GM11168 (cell line): ENCODE measurements around the gene THSD4.

Experiments used
- in situ Hi-C: fragments of 300-500 bp; cut with MboI; formaldehyde crosslinking; loops from one replicate; pipeline ENCODE4 v1.12.0; 2022; ENCODE audit warnings: low sequenced_read_pairs; ENCODE audit not compliant: unreplicated experiment

THSD4 gene

DNA sequence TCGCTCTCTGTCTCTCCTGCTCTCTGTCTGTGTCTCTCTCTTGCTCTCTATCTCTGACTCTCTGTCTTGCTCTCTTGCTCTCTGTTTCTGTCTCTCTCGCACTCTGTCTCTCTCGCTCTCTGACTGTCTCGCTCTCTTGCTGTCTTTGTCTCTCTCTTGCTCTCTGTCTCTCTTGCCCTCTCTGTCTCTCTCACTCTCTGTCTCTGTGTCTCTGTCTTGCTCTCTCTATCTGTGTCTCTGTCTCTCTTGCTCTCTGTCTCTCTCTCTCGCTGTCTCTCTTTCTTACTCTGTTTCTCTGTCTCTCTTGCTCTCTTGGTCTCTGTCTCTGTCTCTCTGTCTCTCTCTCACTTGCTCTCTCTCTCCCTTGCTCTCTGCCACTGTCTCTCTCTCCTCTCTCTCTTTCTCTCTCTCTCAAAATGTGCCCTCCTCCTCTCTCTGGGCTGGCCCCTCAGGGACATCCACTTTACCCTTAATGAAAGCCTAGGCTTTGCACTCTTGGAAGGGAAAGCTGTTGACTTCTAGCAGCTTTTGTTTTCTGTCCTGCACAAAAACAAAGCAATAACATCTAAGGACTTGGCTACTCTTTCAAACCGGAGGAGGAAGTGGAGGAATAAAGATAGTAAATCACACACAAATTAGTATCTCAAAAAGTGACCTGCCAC lies 621.1 kb downstream of the THSD4 start:
- in situ Hi-C loops, result loop anchor here (10.0 kb wide), 1 partner anchor 292 kb away; no protein-coding TSS in a partner anchor

DNA sequence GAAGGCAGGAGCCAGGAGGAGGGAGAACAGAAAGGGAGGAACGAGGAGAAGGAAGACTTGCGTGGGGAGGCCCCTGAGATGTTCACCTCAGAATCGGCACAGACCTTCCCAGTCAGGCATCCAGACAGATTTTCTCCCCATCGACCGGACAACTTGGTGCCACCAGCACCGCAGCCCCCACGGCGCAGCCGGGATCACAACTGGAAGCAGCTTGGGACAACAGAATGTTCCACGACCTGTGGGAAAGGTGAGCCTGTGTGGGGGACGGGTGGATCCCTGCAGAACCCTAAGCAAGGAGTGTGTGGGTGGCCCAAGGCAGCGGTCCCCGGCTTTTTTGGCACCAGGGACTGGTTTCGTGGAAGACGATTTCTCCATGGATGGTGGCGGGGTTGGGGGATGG lies 622.5 kb downstream of the THSD4 start:
- in situ Hi-C loops, result loop anchor here (10.0 kb wide), 1 partner anchor 293 kb away; no protein-coding TSS in a partner anchor

DNA sequence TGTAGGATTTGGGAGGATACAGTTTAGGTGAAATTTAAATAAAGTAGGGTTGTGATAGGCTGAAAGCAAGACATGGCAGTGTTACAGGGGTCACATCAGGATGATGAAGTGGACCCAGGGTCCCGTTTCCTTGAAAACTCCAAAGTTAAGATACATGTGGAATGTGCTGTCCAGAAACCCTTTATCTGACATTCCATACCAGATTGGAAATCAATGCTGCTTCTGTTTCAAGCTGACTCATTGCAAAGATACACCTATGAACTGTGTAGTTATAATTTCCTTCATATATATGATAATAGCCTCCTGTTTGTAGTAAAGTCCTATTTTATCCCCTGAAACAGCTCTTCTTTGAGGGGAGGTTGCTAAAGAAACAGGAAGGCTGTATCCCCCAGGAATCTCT lies 624.1 kb downstream of the THSD4 start:
- in situ Hi-C loops, result loop anchor here (10.0 kb wide), 1 partner anchor 295 kb away; no protein-coding TSS in a partner anchor

DNA sequence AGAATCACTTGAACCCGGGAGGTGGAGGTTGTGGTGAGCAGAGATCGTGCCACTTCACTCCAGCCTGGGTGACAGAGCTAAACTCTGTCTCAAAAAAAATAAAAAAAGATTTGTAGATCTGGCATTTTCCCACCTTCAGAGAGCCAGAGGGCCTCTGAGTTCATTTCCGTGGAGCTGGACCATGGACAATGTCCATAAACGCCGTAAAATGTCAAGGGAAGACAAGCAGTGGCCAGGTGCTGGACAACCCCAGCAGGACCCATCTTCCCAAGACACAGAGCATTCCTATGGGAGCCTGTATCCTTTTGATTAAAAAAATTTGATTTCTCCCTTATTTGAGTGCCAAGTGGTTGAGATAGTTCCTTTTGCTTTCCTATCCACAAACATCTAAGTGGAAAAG lies 627.7 kb downstream of the THSD4 start:
- in situ Hi-C loops, result no loop called here

DNA sequence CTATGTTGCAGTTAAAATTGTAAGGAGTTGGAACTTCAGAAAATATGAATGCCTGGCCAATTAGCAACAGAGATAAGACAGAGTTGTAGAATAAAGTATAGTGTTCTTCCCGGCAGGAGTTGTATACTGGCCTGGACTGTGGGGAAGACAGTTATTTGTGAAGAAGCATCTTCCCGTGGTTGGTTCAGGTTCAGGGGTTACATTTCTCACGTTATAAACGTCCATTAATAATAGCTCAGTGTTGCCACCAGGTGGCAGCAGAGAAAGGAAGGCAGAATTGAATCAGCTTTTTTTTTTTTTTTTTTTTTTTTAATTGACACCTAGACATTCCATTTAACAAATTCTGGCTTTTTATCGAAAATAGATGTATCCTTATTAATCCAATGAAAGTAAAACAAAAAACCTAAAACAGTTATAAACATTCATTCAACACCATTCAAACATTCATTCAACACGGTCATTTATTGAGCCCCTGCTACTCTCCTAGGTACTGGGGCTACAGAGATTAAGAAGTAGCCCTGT lies 628.7 kb downstream of the THSD4 start:
- in situ Hi-C loops, result no loop called here

DNA sequence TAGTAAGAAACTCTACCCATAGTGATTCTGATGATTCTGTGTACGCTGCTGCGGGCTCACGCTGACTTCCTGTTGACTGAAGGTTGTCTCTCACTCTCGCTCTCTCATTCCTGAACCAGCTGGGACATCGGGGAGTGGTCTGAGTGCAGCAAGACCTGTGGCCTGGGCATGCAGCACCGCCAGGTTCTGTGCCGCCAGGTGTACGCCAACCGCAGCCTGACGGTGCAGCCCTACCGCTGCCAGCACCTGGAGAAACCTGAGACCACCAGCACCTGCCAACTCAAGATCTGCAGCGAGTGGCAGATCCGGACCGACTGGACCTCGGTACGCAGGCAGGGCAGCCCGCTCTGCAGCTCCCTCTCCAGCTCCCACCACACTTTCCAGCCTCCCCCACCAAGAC lies 631.4 kb downstream of the THSD4 start:
- in situ Hi-C loops, result no loop called here

DNA sequence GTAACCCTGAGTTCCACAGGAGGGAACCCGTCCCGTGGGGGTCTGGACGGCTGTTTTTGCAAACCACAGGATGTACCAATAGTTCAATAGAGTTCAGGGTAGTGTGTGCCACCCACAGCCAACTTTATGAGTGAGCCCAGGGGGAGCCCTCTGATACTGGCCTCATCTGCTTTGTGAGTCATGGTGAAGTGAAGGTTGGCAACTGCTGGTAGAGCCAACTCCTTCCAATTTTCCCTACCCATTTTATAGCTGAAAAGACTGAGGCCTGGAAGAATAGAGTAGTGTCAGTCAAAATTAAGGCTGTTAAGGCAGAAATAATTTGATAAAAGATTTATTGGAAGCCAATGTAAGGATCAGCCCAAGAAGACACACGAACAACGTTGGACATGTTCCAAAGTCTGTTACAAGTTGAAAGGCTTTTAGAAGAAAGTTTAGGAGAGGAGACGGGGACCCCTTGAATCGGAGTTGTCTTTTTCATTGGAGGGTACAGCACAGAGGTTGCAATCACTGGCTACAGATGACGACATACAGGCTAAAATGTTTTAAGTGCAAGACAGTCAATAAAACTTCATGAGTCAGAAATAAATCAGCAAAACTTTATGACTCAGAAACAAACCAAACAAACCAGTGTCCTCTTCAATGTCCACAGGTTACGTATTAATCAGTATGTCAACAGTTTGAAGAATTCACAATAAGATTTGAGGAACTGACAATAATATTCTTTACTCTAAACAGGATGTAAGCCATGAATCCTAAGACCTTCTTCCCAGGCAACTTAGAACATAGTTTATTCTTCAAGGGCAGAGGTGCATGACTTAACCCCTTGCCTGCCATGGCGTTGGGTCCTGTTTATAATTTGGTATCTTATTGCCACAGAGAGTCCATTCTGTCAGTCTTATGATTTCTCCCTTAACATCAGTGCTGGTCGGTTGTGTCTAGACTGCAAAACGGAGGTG lies 632.1 kb downstream of the THSD4 start:
- in situ Hi-C loops, result no loop called here

DNA sequence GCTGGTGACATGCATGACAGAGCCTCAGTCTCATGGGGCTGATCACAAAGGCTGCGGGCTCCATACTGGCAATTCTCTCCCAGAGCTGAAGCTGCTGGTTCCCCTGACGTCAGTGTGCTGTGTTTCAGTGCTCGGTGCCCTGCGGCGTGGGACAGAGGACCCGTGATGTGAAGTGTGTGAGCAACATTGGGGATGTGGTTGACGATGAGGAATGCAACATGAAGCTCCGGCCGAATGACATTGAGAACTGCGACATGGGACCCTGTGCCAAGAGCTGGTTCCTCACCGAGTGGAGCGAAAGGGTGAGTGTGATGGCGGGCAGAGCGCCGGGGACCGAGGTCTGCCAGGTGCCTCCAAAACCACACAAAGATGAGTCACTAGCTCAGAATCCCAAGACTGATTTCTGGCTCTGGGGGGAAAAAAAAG lies 633.0 kb downstream of the THSD4 start:
- in situ Hi-C loops, result no loop called here

DNA sequence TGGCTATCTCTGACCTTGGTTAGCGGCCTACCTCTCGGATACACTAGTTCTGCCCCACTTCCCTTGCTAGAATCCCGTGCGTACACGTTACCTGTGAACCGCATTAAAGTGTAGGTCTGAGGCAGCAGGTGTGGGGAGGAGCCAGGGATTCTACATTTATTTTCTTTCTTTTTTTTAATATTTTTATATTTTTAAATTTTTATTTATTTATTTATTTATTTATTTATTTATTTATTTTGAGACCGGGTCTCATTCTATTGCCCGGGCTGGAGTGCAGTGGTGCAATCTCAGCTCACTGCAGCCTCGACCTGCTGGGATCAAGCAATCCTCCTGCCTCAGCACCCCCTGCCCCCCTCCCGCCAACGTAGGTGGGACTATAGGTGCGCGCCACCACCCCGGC lies 634.2 kb downstream of the THSD4 start:
- in situ Hi-C loops, result no loop called here

DNA sequence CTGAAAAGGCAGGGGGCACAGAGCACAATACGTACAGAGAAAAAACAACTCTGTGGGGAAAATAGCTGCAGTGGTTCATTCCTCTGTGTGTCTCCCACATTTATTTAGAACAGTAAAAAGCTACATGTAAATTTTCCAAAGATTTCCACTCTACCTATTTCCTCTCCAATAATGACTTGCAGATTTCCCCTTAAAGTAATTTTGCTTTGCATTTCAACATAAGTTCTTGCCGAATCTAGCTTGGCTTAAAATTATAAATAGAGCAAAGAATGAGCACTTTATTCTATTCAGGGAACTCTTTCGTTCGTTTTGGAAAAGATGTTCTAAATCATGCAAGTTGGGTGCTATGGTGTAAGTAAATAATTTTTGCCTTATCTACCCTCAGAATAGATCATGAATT lies 636.9 kb downstream of the THSD4 start:
- in situ Hi-C loops, result loop anchor here (25.0 kb wide), 1 partner anchor 410 kb away; no protein-coding TSS in a partner anchor

DNA sequence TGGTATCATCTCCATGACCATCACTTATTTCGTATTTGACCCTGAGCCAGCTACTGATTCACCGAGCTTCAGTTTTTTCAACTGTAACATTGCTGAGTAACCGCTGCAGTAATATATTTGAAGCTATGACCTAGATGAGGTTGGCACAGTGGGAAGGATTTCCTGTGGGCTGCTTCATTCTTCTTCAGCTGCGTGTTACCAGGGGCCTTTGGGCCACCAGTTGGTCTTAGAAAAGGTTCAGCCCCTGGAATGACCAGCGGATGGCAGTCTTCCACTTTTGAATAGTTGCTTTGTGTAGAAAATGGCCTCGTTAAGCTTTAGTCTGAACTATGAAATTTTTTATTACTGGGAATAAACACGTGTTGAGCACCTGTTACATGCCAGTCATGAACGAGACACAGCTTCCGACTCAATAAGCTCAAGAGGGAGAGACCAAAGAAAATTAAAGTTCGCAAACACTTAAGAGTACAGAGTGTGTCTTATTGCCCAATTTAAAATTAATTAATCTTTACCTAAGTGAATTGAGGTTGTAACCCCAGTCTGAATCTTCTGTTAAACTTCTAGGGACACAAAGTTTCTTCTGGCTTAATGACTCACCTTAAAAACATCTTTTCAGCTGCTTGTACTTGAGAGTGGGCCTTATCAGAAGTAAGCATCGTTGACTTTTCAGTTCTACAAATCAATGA lies 637.5 kb downstream of the THSD4 start:
- in situ Hi-C loops, result loop anchor here (25.0 kb wide), 1 partner anchor 410 kb away; no protein-coding TSS in a partner anchor

DNA sequence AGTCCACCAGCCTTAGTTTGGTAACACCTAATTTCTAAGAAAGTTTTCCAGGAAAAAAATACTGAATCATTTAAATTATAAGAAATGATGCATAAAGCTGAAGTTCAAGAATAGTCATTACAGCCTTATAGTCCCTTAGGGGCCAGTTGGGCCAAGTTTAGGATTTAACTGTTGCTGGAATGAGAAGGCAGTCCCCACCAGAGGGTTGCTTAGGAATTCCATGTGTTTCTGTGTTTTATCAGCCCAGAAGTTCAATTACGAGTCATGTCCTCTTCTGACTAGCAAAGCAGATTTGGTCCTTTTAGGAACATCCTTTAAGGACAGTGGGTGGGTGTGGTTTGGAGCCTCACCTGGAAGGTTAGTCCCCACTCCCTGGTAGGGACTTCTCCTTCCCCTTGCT lies 638.1 kb downstream of the THSD4 start:
- in situ Hi-C loops, result loop anchor here (25.0 kb wide), 1 partner anchor 409 kb away; no protein-coding TSS in a partner anchor

DNA sequence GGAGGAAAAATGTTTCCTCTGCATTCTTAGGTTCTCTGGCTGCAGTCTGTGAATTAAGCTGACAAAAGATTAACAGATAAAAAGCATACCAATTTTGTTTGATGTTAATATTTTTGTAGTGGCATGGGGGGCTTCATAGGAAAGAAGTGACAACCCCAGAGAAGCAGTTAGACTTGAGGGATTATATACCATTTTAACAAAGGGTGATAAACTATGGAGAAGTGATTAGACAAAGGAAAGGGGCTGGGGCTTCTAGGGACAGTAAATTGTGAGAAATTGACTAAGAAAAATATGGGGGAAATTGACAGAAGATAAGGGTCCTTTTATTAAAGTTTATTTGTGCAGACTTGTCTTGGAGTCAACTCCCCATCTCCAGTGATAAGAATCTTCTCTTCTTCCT lies 639.4 kb downstream of the THSD4 start:
- in situ Hi-C loops, result loop anchor here (5.0 to 25.0 kb wide), 2 partner anchors 48 to 408 kb away; no protein-coding TSS in a partner anchor

DNA sequence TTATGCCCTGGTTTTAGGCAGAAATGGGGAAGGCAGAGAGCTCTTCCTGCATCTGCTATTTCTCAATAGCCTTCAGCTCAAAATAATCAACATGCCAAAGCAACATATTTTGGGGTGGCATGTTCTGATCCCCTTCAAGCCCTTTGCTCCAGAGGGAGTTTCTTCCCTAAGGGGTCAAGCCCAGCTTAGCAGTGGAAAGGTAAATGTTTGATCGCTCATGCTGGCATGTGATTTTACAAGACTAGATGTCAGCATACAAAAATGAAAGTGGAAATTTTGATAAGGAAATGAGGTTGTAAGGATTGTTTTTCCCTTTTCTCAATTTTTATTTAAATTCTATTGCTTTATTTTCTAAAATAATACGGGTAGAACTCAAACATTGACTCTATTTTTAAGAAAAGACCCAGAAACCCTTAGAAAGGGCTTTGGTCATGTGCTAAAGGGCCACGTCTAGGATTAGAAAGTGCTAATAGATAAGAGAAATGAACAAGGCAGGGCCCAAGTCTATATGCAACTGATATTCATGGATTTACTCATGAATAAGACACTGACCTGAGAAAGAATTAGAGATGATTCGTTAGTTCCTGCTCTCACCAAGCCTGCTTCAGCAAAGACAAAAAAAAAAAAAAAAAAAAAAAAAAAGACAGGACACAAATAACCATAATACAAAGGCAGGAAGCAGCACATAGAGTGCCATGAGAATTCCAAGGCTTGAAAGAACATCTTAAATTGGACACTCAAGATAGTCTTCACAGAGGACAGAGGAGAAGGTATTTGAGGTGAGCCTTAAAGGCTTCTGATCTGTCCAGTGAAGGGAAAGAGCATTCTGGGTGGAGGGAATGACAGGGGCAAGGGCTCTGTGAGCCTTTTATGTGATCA lies 640.1 kb downstream of the THSD4 start:
- in situ Hi-C loops, result loop anchor here (5.0 to 25.0 kb wide), 2 partner anchors 47 to 407 kb away; no protein-coding TSS in a partner anchor

DNA sequence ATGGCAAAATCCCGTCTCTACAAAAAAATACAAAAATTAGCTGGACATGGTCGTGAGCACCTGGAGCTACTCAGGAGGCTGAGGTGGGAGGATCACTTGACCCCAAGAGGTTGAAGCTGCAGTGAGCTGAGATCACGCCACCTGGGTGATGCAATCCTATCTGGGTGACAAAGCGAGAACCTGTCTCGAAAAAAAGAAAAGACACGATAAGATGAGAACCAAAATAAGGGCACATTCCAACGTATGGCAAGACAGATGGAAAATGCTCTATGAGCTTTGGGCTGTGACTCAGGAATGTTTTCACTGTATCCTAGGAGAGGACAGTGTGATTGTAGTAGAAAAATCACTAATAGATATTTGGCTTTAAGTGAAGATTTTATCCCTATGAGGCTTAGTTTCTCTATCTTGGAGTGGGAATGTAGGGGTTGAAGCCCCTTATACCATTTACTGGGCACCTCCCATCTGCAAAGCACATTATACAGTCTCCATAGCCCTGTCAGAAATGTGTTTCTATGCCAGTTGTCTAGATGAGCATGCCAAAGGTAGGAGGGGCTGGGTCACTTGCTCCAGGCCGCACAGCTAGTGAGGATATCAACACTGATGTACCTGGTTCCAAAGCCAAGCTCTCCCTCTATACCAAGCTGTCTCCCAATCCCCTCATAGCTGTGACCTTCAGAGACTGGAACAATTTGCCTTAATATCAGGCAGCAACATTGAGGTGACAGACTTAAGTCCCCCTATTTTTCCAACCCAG lies 641.5 kb downstream of the THSD4 start:
- in situ Hi-C loops, result loop anchor here (5.0 to 25.0 kb wide), 2 partner anchors 46 to 406 kb away; no protein-coding TSS in a partner anchor

DNA sequence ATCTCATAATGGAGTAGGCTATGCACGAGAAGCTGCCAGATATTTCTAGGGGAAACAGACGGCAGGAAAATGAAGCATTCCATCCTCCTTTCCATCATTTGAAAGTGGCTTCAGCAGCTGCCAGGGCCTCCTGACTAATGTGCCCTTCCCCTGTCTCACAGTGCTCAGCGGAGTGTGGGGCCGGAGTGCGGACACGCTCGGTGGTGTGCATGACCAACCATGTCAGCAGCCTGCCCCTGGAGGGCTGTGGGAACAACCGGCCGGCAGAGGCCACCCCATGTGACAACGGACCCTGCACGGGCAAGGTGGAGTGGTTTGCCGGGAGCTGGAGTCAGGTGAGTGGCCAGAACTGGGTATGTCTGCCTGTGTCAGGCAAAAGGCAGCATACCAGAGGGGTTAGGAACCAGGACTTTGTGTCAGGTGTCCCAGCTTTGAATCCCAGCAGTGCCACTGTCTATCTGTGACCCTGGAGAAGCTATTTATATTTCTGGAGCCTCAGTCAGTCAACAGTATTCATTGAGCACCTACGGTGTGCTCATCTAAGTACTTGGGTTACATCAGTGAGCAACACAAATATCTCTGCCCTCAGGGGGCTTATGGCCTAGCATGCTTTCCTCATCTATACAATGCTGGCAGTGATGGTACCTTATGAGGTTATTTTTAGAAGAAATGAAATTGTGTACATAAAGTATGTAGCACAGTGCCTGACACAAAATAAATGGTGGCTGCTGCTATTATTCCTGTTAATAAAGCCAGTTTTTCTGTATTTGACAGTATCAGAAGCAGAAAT lies 642.7 kb downstream of the THSD4 start:
- in situ Hi-C loops, result loop anchor here (5.0 to 25.0 kb wide), 2 partner anchors 44 to 404 kb away; no protein-coding TSS in a partner anchor

DNA sequence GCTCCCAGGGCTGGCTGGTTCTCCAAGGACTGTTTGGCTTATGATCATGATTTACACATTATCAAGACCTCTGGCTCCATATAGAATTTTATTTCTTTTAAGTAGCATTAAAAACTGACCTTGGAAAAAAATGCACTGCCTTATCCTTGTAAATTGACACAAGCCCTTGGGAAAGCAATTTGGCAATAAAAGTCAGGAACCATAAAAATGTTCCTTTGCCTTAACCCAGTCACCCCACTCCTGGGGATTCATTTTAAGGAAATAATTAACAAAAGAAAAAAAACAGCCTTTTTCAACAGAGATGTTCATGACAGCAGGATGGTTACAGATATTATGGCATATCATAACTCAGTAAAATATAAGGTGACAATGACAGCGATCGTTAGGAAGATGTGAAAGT lies 643.4 kb downstream of the THSD4 start:
- in situ Hi-C loops, result loop anchor here (5.0 to 25.0 kb wide), 2 partner anchors 44 to 404 kb away; no protein-coding TSS in a partner anchor
